ENCODE data around the gene SYN1. TPM values are rescaled to one million over a fixed set of nuclear protein-coding genes. Genes with fewer than 3 reads are reported as not detected.

The SYN1 gene
- total RNA-seq, 3 donors from 2014 or later (not counting 1 experiment from before 2014, with no cell fraction given): 0.40 TPM; not detected in 2

- Mint-ChIP-seq H3K4me3 (no peak overlapping the region), H3K27ac (no peak overlapping the region), H3K4me1 (peaks cover 20 to 38% of the 10 kb centered on the region in 2 donors), H3K9me3 (no peaks in the 10 kb centered on the region), H3K27me3 (ENCODE audit: low read depth in 2 of 2) (no peaks in the 10 kb centered on the region), H3K36me3 (no peaks in the 10 kb centered on the region)
- WGBS (ENCODE audit: insufficient coverage): 96% methylated on average over 9 of the region's 11 CpGs
- intact Hi-C loops (cut with micrococcal nuclease): no loop called here
- DNase-seq (no peak), ATAC-seq (no peak)
- no peak for TF ChIP-seq CTCF (IDR thresholded peaks at IDR 0.05)
- H3K27ac ChIP-seq (ENCODE audit: low read length): no peak overlapping the region
- no peak overlapping the region for H3K4me3 ChIP-seq (ENCODE audit: low read length)
- H3K9me3 ChIP-seq (ENCODE audit: control insufficient read depth, insufficient read depth, low read length): no peaks in the 10 kb centered on the region
- peaks cover 27% of the 10 kb centered on the region for H3K4me1 ChIP-seq (ENCODE audit: control insufficient read depth, insufficient read depth, low read length)
- no peaks in the 10 kb centered on the region for H3K27me3 ChIP-seq (ENCODE audit: control insufficient read depth, insufficient read depth, low read length)
- H3K36me3 ChIP-seq (ENCODE audit: control insufficient read depth, insufficient read depth, low read length): no peaks in the 10 kb centered on the region
Observed at GRCh38 chrX:47586043-47586787, 33.4 kb downstream of the SYN1 start.

GRCh38 chrX:47585273-47585672 lies 34.4 kb downstream of the SYN1 start:
- Histone ChIP-seq H3K27me3 (ENCODE audit: control insufficient read depth, insufficient read depth, low read length) (no peaks in the 10 kb centered on the region), H3K36me3 (ENCODE audit: control insufficient read depth, insufficient read depth, low read length) (no peaks in the 10 kb centered on the region), H3K27ac (ENCODE audit: low read length) (no peak overlapping the region), H3K4me1 (ENCODE audit: control insufficient read depth, insufficient read depth, low read length) (peaks cover 29% of the 10 kb centered on the region), H3K9me3 (ENCODE audit: control insufficient read depth, insufficient read depth, low read length) (no peaks in the 10 kb centered on the region), H3K4me3 (ENCODE audit: low read length) (no peak overlapping the region)
- Mint-ChIP-seq H3K36me3 (no peaks in the 10 kb centered on the region), H3K27me3 (ENCODE audit: low read depth in 2 of 2) (no peaks in the 10 kb centered on the region), H3K4me3 (no peak overlapping the region), H3K9me3 (no peaks in the 10 kb centered on the region), H3K4me1 (peaks cover 20 to 39% of the 10 kb centered on the region in 2 donors), H3K27ac (no peak overlapping the region)
- TF ChIP-seq CTCF (IDR thresholded peaks at IDR 0.05): no peak
- DNase-seq (no peak), ATAC-seq (no peak)
- 95% methylated on average over 16 of the region's 16 CpGs for WGBS (ENCODE audit: insufficient coverage)
- intact Hi-C loops (cut with micrococcal nuclease): no loop called here

GRCh38 chrX:47584714-47585113 lies 34.9 kb downstream of the SYN1 start:
- no peak overlapping the region for H3K27ac Mint-ChIP-seq
- no peak for ATAC-seq
- Histone ChIP-seq H3K36me3 (ENCODE audit: control insufficient read depth, insufficient read depth, low read length) (no peaks in the 10 kb centered on the region), H3K9me3 (ENCODE audit: control insufficient read depth, insufficient read depth, low read length) (no peaks in the 10 kb centered on the region), H3K27me3 (ENCODE audit: control insufficient read depth, insufficient read depth, low read length) (no peaks in the 10 kb centered on the region), H3K4me1 (ENCODE audit: control insufficient read depth, insufficient read depth, low read length) (peaks cover 29% of the 10 kb centered on the region), H3K4me3 (ENCODE audit: low read length) (no peak overlapping the region), H3K27ac (ENCODE audit: low read length) (no peak overlapping the region)
- peaks cover 20 to 39% of the 10 kb centered on the region in 2 donors for H3K4me1 Mint-ChIP-seq
- TF ChIP-seq CTCF (IDR thresholded peaks at IDR 0.05): no peak
- H3K36me3 Mint-ChIP-seq: no peaks in the 10 kb centered on the region
- 81% methylated on average over 4 of the region's 6 CpGs for WGBS (ENCODE audit: insufficient coverage)
- no peak for DNase-seq
- intact Hi-C loops (cut with micrococcal nuclease): loop anchor here (5.0 kb wide), 1 partner anchor 37 kb away; no protein-coding TSS in a partner anchor
- no peak overlapping the region for H3K4me3 Mint-ChIP-seq
- no peaks in the 10 kb centered on the region for H3K27me3 Mint-ChIP-seq (ENCODE audit: low read depth in 2 of 2)
- H3K9me3 Mint-ChIP-seq: no peaks in the 10 kb centered on the region
